H1 (cell line): ENCODE measurements around the gene NAALADL1. TPM values are rescaled to one million over a fixed set of nuclear protein-coding genes. Genes with fewer than 3 reads are reported as not detected.

Experiments used
- ASH2L ChIP-seq: fragments of 200-600, 300-600 bp; sonication (generic); IDR thresholded peaks from one replicate; pipeline ENCODE4 v1.7.1; 2017; ENCODE audit warnings: low read length
- polyA plus RNA-seq, 7 experiments: library from polyadenylated mRNA; depleted of rRNA in 3 of 7; stranded (reverse) in 5 of 7; unstranded in 2 of 7; fragments of >200 nt in 5 of 7; fragments of 200-250 nt in 2 of 7; gene quantifications; 1 replicate in 5 of 7; 2 replicates in 1 of 7; 4 replicates in 1 of 7; pipeline versions ENCODE4 v1.2.1 to v1.2.3, GENCODE V29; 2011 to 2013; ENCODE audit warnings: missing spikeins in 2 of 7, mixed read lengths in 2 of 7
- total RNA-seq: library from RNA; stranded (reverse); fragmentation: NEBNext Ultra II Directional; extraction: Animal tissue kit (Norgen Biotek cat#: 25700); gene quantifications from 2 replicates; pipeline ENCODE4 v1.2.1, GENCODE V29; 2021
- TF ChIP-seq, protein P1 (sequence below): IDR thresholded peaks from 2 replicates; pipeline ENCODE4 v1.6.1; 2012; ENCODE audit warnings: inconsistent platforms

The NAALADL1 gene
- total and polyA plus RNA-seq, 2 of the 8 experiments (the other 6 are each of a cell fraction or from before 2014, with no cell fraction given) = 7.5 to 9.9 TPM

DNA sequence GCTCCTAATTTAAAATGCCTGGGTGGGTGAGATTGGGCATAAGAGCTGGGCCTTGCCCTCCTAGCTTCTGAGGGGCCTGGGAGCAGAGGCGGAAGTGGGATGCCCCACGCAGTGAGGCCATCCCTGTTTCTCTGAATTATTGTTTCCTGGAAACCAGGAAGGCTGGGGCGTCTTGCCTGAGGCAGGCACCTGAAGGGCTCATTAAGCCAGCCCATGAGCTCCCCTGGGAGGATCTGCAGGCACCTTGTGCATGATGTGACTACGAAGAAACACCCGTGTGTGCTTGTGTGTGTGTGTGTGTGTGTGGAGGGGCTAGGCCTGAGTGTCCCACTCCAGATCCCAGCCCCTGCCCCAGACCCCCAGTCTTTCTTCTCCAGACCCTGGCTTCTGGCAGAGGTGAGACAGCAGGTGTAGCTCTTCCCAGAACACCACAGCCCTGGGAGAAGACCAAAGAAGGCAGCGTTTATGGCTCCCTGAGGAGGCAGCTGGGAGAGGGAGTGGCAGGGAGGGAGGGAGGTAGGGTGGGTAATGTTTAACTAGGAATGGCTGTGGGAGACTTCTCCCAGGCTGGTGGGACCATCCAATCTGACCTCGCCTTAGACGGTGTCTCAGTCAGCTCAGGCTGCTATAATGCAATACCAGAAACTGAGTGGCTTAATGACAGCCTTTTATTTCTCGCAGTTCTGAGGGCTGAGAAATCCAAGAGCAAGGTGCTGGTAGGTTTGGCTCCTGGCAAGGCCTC lies 59.5 kb downstream of the NAALADL1 start (continued):
- no peak for TF ChIP-seq ASH2L
- TF ChIP-seq, protein P1, sequence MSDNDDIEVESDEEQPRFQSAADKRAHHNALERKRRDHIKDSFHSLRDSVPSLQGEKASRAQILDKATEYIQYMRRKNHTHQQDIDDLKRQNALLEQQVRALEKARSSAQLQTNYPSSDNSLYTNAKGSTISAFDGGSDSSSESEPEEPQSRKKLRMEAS = no peak
